ENCODE data around the gene RNU6-1. TPM values are rescaled to one million over a fixed set of nuclear protein-coding genes. Genes with fewer than 3 reads are reported as not detected.
A peak's percentile ranks its signal among the peaks of the same experiment; 100 is the strongest.

RNU6-1 gene
- polyA plus RNA-seq (ENCODE audit: insufficient read length in 10 of 10) = not detected
- long read RNA-seq, donor 1 = 0 reads
- long read RNA-seq, donor 2 = 0 reads
- long read RNA-seq, donor 3 = 0 reads
- long read RNA-seq, donor 4 = 0 reads
- long read RNA-seq, donor 5 = 0 reads
- long read RNA-seq, donor 6 = 0 reads
- long read RNA-seq, donor 7 = 0 reads
- long read RNA-seq, donor 8 = 0 reads
- long read RNA-seq, donor 9 = 0 reads

GRCh38 chr15:67839929-67840748 lies at the start of gene RNU6-1:
Gene RNU6-1, minus strand, starts transcription at chr15:67840045.
- DNase-seq = peak; percentile 93 to 98 (median 98)

- DNase-seq = no peak
Observed at GRCh38 chr15:67887776-67888175, 47.9 kb upstream of the RNU6-1 start.

- no peak for DNase-seq
Observed at GRCh38 chr15:67885861-67886260, 46.0 kb upstream of the RNU6-1 start.

GRCh38 chr15:67885175-67885523 lies 45.3 kb upstream of the RNU6-1 start:
- DNase-seq = no peak

GRCh38 chr15:67884514-67885174 lies 44.8 kb upstream of the RNU6-1 start:
- DNase-seq = peak; percentile 66 to 86 (median 73)

- DNase-seq = no peak
Observed at GRCh38 chr15:67884009-67884408, 44.2 kb upstream of the RNU6-1 start.

- DNase-seq = no peak
Observed at GRCh38 chr15:67883234-67883773, 43.5 kb upstream of the RNU6-1 start.

GRCh38 chr15:67882487-67883233 lies 42.8 kb upstream of the RNU6-1 start:
- peak in 1 of 3 donors; percentile 42 for DNase-seq

- DNase-seq = peak in 2 of 3 donors; percentile 36 to 41
Observed at GRCh38 chr15:67880651-67881182, 40.9 kb upstream of the RNU6-1 start.

GRCh38 chr15:67879440-67880129 lies 39.7 kb upstream of the RNU6-1 start:
- no peak for DNase-seq

- DNase-seq = no peak
Observed at GRCh38 chr15:67878712-67879206, 38.9 kb upstream of the RNU6-1 start.

GRCh38 chr15:67873777-67874176 lies 33.9 kb upstream of the RNU6-1 start:
- DNase-seq = no peak

- DNase-seq = no peak
Observed at GRCh38 chr15:67870868-67871408, 31.1 kb upstream of the RNU6-1 start.

GRCh38 chr15:67869701-67870100 lies 29.9 kb upstream of the RNU6-1 start:
- no peak for DNase-seq

GRCh38 chr15:67865766-67866165 lies 25.9 kb upstream of the RNU6-1 start:
- no peak for DNase-seq

GRCh38 chr15:67865331-67865730 lies 25.5 kb upstream of the RNU6-1 start:
- DNase-seq = no peak

GRCh38 chr15:67863442-67863987 lies 23.7 kb upstream of the RNU6-1 start:
- DNase-seq = peak; percentile 69 to 92 (median 87)

GRCh38 chr15:67862750-67863441 lies 23.1 kb upstream of the RNU6-1 start:
- DNase-seq = no peak

- DNase-seq = no peak
Observed at GRCh38 chr15:67861983-67862382, 22.1 kb upstream of the RNU6-1 start.

Measured in muscle of back (tissue), 13 donors.